ENCODE data around the gene LMBR1.

Gene LMBR1

DNA sequence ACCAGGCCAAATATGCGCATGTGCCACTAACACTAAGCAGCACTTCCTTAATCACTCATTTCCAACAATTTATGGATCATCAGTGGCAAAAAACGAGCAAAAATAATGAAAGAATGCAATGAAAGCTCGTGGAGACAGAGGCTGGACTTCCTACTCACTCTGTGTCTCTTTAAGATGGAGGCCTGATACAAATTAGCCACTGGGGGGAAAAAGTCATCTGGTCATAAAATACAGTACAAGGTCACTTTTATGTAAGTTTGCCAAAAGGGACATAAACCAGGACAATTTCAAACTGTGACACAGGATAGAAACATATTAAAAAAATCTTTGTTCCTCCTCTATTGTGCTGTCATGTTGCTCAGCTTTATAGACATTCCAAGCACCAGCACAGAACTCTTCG, 101.7 kb downstream of the LMBR1 start:
- no peak for DNase-seq

DNA sequence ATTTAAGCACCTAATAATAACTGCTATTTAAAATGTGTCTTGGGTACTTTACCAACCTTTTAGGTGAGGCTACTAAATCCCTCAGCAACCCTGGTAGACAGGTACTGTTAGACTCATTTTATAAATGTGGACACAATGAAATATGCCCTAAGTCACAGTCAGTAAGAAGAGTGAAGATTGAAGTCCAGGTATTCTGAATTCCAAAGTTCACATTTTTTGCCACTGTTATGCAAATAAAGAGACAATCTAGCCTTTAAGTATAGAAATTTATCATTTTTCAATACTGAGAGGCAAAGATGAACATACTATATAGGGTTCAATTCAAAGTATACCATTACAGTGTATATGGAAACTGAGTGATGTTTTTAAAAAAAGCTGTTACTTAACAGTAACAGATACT, 102.7 kb downstream of the LMBR1 start:
- no peak for DNase-seq

DNA sequence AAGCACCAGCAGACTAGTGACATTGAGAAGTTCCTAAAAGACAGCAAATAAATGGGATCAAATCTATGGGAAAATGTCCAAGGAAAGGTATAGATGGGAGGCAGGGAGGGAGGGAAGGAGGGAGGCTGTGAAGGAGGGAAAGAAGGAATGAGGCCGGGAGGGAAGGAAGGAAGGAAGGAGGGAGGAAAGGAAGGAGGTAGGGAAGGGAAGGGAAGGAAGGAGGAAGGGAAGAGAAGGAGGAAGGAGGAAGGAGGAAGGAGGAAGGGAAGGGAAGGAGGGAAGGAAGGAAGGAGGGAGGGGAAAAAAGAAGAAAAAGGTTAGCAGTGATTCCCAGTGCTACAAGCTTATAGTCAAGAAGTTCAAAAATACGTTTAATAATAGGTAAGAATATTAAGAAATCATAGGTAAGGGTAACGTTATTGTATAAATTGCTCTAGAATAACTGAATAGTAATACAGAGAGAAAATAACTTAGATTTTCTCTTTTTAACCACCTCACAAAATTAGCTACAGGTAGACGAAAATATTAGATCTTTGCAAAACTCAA, 106.9 kb downstream of the LMBR1 start:
- no peak for DNase-seq

DNA sequence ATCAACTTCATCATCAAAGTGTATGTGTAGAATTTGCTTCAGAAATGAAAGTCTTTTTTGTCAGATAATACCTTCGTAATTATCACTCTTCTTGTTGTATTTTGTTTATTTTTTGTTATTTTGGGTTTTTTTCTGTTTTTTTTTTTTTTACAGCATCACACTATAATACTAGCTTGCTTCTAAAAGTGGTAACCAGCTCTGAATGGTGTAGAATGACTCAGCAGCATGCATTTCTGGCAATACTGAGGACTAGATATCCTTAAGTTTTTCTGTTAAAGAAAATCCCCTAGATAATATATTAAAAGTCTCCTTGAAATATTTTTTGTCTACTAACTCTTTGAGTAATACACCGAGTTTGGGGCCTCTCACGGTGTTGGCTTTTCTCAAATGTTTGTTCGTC, 109.1 kb downstream of the LMBR1 start:
- DNase-seq = no peak

DNA sequence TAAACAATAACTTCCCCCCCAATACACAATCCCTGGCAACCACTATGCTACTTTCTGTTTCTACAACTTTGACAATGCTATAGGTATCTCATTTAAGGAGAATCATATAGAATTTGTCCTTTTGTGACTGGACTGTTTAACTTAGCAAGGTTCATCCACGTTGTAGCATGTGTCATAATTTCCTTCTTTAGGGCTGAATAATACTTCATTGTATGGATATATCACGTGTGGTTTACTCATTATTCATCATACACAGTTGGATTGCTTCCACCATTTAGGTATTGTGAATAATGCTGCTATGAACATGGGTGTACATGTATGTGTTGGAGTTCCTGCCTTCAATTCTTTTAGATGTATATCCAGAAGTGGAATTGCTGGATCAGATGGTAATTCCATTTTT, 111.0 kb downstream of the LMBR1 start:
- no peak for DNase-seq

DNA sequence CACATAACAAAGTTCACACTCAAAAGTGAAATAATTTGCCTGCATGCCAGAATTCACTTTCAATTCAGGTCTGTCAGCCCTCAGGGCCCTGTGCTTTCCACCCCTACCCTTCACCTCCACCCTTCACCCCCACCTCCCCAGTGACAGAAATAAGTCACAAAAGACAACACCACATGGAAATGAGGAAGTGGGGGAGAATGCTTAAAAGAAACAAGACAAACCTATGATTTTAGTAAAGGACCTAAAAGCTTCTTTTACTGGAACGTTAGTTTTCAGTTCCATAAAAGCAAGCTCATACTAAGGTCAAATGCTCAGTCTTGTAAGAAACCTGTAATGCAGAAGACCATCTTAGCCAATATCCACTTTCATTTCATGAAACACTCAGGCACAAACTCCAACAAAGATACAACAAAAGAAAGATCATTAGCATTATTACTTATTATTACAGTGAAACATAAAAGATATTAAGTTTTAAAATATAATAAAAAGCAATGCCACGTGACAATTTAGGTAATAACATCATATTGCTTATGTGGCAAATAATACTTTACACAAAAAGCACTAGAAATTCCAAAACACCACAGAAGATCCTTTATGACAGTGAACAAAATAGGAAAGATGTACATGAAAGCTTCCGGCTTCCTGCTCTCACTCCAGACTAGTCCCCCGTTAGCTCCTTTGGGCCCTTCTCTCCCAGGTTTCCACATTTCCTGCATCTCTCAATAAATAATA, 112.1 kb downstream of the LMBR1 start:
- DNase-seq = no peak

DNA sequence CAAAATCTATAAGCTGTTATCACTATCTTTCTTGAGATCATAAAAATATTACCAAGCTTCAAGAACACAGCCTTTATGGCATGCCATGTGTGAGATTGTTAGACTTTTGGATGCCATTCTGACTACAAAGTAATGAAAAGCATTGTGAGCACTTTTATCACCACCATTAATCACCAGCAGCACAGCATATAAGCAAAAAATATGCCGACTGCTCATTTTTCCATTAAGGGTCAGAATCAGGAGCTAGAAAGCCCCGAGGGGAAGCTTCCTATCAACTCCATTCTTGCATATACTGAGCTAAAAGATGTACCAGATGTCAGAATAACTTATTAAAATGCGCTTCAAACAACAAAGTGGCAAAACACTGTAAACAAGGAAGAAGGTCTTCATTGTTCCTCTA, 114.3 kb downstream of the LMBR1 start:
- no peak for DNase-seq

DNA sequence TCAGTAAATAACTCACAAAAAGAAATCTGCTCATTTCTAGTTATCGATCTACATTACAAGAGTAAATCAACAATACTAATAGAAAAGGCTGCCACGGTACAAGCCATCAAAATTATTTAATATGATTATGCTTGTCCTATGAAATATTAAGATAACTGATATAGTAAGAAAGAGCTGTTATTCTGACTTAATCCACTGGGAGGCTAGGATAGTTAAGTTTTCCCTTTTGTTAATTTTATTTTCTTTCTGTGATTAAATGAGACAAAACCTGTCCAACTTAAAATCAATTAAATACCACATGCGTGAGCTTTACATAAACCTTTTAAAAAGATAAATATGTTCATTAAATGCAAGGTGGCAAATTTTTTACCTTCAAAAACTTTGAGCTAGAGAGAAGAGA, 114.8 kb downstream of the LMBR1 start:
- DNase-seq = no peak

DNA sequence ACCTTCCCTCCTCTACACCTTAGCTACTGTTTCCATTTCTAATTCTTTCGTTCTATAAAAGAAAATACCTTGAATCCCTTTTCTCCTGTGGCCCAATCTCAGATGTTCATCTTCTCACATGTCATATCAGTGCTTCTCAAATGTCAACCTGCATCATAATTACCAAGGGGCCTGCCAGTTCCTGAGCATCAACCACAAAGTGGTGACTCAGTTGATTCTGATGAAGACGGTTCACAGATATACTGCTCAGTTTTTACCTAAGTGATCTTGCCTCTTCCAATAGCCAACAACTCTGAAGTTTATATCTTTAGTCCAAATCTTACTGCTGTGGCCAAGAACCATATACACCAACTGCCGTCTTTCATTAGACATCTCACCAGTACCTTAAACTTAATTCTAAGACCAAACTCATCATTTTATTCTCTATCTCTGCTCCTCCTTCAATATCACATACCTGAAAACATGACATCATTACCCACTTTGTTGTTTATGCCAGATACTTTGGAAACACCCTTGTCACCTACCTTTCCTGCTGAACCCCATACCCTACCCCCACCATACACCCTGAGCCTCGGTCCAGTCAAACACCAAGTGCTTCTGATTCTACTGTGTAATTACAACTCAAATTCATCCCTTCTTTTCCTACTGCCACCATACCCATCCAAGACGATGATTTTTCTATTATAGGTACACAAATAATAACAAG, 115.5 kb downstream of the LMBR1 start:
- DNase-seq = no peak

DNA sequence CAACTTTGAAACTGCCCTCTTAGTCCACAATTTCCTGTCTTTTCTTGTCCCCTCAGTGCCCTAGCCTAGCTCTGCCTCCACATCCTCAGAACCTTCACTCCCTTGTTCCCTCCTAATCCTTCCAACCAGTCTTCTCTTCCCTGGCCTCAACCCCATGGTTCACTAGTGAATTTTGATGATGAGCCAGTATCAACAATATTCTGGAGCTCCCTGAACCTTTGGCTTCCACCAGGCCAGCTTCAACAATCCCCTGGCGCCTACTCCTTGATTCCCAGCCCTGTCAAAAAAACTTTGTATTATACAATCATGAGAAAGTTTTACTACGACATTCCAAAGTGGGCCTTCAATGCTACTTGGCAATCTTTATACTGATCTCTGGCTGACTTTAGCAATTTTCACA, 116.5 kb downstream of the LMBR1 start:
- DNase-seq = no peak

DNA sequence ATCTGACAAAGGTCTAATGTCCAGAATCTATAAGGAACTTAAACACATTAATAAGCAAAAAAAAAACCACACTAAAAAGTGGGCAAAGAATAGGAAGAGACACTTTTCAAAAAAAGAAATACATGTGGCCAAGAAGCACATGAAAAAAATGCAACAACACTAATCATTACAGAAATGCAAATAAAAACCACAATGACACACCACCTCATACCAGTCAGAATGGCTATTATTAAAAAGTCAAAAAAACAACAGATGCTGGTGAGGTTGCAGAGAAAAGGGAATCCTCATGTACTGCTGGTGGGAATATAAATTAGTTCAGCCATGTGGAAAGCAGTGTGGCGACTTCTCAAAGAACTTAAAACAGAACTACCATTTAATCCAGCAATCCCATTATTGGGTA, 119.0 kb downstream of the LMBR1 start:
- DNase-seq = no peak

DNA sequence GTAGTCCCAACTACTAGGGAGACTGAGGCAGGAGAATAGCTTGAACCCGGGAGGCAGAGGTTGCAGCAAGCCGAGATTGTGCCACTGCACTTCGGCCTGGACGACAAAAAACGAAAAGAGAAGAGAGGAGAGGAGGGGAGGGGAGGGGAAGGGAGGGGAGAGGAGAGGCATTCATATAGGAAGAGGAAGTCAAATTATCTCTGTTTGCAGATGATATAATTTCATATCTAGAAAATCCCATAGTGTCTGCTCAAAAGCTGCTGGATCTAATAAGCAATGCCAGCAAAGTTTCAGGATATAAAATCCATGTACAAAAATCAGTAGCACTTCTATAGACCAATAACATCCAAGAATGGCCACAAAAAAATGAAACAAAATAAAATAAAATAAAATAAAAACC, 120.3 kb downstream of the LMBR1 start:
- DNase-seq = no peak

DNA sequence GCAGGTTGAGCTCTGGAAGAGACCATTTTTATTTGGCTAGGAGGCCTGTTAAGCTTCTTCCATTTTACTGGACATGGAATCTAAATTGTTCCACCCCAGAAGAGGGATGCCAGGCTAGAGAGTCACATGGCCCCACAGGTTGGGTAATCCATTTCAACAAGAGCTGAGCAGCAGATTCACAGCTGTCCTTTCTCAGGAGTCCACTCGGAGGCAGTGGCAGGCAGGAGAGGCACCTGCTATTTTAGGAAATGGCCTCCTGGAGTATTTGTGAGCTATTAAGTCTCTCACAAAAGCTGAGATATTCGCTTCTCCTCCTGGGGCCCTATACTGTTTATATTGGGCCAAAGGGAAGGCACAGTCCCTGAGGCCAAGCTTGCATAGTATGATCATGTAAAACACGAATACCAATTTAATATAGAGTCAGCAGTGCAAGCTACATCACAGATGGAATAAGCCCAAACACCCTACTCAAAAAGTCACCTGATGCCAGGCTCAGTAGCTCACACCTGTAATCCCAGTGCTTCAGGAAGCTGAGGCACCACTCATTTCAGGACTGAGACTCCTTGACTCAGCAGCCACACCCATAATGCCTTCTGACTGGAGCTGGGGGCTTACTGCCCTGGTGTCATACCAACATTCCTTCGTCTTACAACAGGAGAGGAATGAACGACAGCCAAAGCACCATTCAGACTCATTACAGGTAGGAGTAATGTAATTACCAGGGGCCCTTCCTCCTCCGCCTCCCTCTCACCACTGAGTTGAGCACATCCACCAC, 124.1 kb downstream of the LMBR1 start:
- no peak for DNase-seq

DNA sequence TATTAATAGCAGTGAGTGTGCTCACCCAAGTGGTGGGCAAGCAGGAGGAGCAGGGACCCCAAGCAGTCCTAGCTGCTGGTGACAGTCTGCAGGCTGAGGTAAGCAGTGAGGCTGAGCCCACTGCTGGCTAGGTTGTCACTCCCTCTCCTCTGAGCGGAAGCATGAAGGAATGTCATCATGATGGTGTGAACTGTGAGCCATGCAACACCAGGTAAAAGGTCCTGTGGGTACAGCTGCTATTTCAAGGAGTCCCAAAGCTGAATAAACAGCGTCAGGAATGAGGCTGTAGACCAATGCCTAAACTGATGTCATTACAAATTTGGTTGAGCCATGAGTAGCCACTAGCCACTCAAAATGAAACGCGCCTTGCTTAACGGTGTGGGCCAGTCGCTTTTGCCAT, 126.3 kb downstream of the LMBR1 start:
- DNase-seq = no peak

DNA sequence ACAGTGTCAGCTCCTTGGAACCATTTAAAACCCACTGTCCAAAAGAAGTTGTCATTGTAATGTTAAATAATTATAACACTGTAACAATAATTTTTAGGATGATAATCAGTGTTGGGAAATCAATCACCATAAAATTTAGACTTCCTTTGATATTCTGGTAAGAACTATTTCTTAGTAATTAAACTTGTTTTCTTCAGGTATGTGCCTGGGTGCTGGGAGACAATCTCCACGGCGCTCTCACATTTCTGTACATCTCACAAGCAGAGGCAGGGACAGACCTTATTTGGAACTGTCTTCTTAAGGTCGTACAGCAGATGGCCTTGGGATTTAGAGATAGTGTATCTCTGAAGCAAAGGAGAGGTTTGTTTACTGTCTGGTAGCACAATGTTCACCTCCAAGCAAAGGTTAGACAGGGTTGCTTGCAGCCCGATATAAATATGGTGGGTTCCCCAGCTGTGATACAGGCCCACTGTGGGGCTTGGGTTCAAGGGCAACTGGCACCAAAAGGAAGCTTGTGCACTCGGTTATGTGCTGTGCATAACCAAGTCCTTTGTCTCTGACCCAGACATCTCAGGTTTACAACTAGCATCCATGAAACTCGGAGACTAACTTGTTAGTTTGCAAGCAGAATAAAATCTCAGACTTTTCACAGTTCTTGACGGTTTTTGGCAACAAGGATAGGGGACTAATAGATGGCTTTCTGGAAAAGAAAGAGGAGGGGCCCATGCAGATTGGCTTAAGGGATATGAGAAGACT, 126.9 kb downstream of the LMBR1 start:
- no peak for DNase-seq

DNA sequence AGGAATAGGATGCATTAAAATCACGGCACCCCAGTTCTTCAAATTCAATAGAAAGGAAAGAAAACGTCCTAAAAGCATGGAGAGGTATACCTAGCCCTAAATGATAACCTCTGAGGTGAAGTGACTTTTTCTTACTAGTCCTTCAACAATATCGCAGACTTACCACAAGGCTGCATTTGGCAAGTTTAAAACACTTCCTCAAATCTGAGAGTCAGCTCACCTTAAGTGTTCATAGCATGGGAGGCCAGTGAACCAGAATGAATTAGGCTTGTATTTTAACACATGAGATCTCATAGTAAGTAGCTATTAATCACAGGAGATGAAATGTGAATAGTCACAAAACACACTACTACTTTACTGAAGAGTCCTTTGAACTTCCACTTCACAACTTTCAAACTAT, 128.2 kb downstream of the LMBR1 start:
- no peak for DNase-seq

DNA sequence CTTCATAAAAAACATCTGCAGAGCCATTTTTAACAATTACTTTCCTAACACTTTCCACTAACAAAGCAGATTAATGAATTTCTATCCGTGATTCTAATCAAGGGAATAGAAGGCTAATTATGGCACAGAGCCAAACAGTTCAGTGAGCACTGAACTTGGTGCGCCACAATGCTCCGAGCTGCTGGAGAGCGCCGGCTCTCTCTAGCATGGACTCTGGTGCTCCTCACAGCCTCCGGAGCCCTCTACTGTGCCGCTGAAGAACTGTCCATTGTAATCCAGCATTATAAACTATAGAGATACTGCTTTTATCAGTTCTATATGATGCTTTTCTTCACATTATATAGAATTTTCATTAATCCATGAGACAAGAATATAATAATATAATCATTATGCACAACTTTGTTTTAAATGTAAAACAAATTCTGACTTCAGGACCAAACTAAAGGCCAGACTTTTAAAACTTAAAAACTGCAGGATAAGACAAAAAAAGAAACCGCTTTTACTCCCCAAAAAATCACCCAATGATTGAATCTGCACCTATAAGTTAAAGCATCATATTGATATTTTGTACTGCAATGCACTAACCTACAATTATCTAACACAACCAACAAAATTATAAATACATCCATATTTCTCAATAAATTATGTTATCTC, 128.8 kb downstream of the LMBR1 start:
- DNase-seq = no peak

DNA sequence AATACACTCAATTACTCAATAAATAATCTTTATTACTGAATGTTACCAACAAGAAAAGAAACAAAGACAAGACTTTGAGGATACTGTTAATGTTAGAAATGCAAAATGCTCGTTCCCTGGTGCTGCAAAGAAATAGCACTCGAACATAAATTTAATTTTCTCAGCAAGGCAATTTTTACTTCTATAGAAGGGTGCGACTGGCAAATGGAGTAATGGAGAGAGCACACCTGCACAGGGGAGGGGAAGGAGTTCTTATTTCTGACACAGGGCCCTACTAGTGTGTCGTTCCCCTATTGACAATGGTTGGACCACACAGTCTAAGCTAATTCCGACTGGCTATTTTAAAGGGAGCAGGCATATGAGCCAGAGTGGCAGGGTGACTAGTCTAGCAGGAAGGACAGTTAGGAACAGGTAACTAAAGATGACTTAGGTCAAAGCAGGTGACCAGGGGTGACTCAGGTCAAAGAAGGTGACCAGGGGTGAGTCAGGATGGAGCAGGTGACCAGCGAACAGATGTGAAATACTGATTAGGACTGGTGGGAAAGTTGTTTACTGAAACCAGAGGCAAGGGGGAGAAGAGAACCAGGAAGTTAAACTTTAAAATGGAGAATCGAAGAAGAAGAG, 133.3 kb downstream of the LMBR1 start:
- no peak for DNase-seq

DNA sequence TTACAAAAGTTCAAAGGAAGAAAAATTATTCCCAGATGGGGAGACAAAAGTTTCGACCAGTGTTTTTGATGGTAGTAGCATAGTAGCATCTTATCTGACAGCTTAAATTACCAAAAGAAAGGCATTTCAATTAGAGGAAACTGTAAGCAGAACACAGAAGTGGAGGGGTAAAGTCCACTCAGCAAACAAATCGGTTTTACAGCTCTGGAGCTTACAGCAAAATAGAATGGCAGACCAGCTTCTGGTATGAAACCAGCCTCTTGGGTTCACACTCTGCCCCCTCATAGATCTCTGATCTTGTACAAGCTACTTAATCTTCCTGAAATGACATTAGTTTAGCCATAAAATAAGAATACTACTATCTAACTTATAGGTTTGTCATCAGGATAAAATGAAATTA, 133.8 kb downstream of the LMBR1 start:
- no peak for DNase-seq

DNA sequence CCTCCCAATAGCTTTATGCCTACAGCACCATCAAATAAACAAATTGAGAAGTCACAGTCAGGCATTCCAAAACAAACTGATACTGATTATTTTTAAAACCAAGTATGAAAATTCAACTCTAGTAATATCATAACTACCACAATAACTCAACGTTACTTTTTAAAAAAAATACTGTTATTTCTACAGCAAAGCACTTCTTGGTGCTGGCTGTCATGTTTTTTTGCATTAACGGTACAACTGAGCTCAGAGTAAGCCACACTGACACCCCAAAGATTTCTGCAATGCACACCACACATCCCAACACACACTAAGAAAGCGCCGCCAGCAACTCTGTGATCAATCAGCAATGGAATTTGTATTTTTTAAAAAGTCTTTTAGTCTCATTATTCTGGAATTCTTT, 138.8 kb downstream of the LMBR1 start:
- DNase-seq = no peak

DNA sequence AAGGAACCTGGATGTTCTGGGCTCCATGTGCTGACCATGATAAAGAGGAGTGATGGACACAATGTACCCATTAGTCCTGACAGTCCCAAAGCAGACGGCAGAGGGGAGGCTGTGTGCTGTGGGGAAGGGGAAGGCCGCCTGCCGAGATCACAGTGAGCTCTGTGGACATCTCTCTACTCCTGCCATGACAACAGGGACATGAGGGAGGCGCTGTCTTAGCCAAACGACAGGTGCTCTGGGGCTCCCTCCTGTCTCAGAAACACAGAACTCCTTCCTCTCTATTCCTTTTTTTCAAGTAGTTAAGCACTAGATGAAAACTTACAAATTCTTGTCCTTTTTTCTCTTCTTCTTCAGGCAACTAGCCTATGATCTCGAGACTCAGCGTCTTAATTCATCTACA, 139.4 kb downstream of the LMBR1 start:
- DNase-seq = no peak

DNA sequence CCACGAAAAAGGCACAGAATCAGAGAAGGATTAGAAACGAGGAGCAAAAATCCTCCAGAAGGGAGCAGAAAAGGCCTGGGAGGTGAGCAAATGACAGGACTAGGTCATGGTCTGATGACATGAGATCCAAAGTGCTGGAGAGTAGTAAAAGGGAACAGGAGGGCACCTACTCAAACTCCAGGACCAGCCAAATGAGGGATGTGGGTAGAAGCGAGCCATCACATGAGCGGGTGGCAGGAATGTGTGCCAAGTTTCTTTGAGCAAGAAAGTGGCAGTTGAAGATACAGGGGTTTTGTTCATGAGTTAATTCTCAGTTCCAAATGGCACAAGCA, 139.8 kb downstream of the LMBR1 start:
- DNase-seq = no peak

Data from activated CD8-positive, alpha-beta memory T cell treated with anti-CD3 and anti-CD28 coated beads, Interleukin-2, amount 50 U/mL, for 4 hours (primary cell).